HEK293 (cell line): Measurements from ENCODE around the gene CASKIN2.

Experiments
- BCL11B ChIP-seq: fragments of 450-650 bp; formaldehyde crosslinking; IDR thresholded peaks from 2 replicates; pipeline ENCODE4 v1.5.1; 2016; ENCODE audit warnings: low read depth, missing biosample characterization, missing genetic modification characterization
- SETDB1 ChIP-seq: IDR thresholded peaks from one replicate; pipeline ENCODE4 v1.6.1; 2017; ENCODE audit warnings: mild to moderate bottlenecking, low read length, moderate library complexity, mixed read lengths; ENCODE audit not compliant: insufficient read length
- SP7 ChIP-seq: fragments of 450-650 bp; formaldehyde crosslinking; IDR thresholded peaks from 2 replicates; pipeline ENCODE4 v1.5.1; 2016; ENCODE audit warnings: missing biosample characterization, missing genetic modification characterization
- TCF7L2 ChIP-seq: IDR thresholded peaks from 2 replicates; pipeline ENCODE4 v1.6.1; 2011; ENCODE audit warnings: low read depth, mild to moderate bottlenecking, inconsistent platforms, low read length, moderate library complexity, borderline replicate concordance
- ZEB2 ChIP-seq: fragments of 450-650 bp; formaldehyde crosslinking; IDR thresholded peaks from 2 replicates; pipeline ENCODE4 v1.5.1; 2016; ENCODE audit warnings: missing biosample characterization, missing genetic modification characterization
- ZNF112 ChIP-seq: fragments of 450-650 bp; formaldehyde crosslinking; IDR thresholded peaks from 2 replicates; pipeline ENCODE4 v1.5.0; 2017; ENCODE audit warnings: missing biosample characterization, missing genetic modification characterization
- ZNF23 ChIP-seq: fragments of 450-650 bp; formaldehyde crosslinking; IDR thresholded peaks from 2 replicates; pipeline ENCODE4 v1.5.1; 2016; ENCODE audit warnings: missing biosample characterization, missing genetic modification characterization, borderline replicate concordance
- ZNF341 ChIP-seq: fragments of 450-650 bp; formaldehyde crosslinking; IDR thresholded peaks from 2 replicates; pipeline ENCODE4; 2016; ENCODE audit warnings: low read depth, missing biosample characterization, missing genetic modification characterization
- ZNF354C ChIP-seq: fragments of 450-650 bp; formaldehyde crosslinking; IDR thresholded peaks from 2 replicates; pipeline ENCODE4 v1.5.1; 2016; ENCODE audit warnings: missing biosample characterization, missing genetic modification characterization, low read depth, borderline replicate concordance
- ZNF501 ChIP-seq: fragments of 450-650 bp; formaldehyde crosslinking; IDR thresholded peaks from 2 replicates; pipeline ENCODE4 v1.5.1; 2016; ENCODE audit warnings: missing biosample characterization, missing genetic modification characterization
- ZNF521 ChIP-seq: fragments of 450-650 bp; formaldehyde crosslinking; IDR thresholded peaks from 2 replicates; pipeline ENCODE4 v1.5.1; 2017; ENCODE audit warnings: missing biosample characterization, mild to moderate bottlenecking, missing genetic modification characterization
- ZNF530 ChIP-seq: fragments of 450-650 bp; formaldehyde crosslinking; IDR thresholded peaks from 2 replicates; pipeline ENCODE4 v1.5.1; 2016; ENCODE audit warnings: low read depth, missing biosample characterization, missing genetic modification characterization
- ZNF548 ChIP-seq: fragments of 450-650 bp; formaldehyde crosslinking; IDR thresholded peaks from 2 replicates; pipeline ENCODE4 v1.5.1; 2016; ENCODE audit warnings: missing biosample characterization, missing genetic modification characterization
- ZNF610 ChIP-seq: fragments of 450-650 bp; formaldehyde crosslinking; IDR thresholded peaks from 2 replicates; pipeline ENCODE4 v1.5.1; 2016; ENCODE audit warnings: missing biosample characterization, missing genetic modification characterization, borderline replicate concordance
- ZNF654 ChIP-seq: fragments of 450-650 bp; formaldehyde crosslinking; IDR thresholded peaks from 2 replicates; pipeline ENCODE4 v1.5.1; 2016; ENCODE audit warnings: low read depth, missing biosample characterization, missing genetic modification characterization
- ZNF791 ChIP-seq: fragments of 450-650 bp; formaldehyde crosslinking; IDR thresholded peaks from 2 replicates; pipeline ENCODE4 v1.5.1; 2016; ENCODE audit warnings: missing biosample characterization, missing genetic modification characterization
- ZSCAN16 ChIP-seq: fragments of 450-650 bp; formaldehyde crosslinking; IDR thresholded peaks from 2 replicates; pipeline ENCODE4 v1.5.1; 2016; ENCODE audit warnings: missing biosample characterization, missing genetic modification characterization
- ZSCAN23 ChIP-seq: fragments of 450-650 bp; formaldehyde crosslinking; IDR thresholded peaks from 2 replicates; pipeline ENCODE4 v1.5.1; 2016; ENCODE audit warnings: missing biosample characterization, missing genetic modification characterization
- ZXDB ChIP-seq: fragments of 450-650 bp; formaldehyde crosslinking; IDR thresholded peaks from 2 replicates; pipeline ENCODE4 v1.5.1; 2016; ENCODE audit warnings: missing biosample characterization, missing genetic modification characterization
- TF ChIP-seq, protein P1 (sequence below): fragments of 450-650 bp; formaldehyde crosslinking; conservative IDR thresholded peaks from 2 replicates; pipeline ENCODE4 v1.5.1; 2016; ENCODE audit warnings: low read depth, missing biosample characterization, missing genetic modification characterization
- TF ChIP-seq, protein P2 (sequence below): fragments of 450-650 bp; formaldehyde crosslinking; IDR thresholded peaks from 2 replicates; pipeline ENCODE4 v1.5.1; 2017; ENCODE audit warnings: missing biosample characterization, missing genetic modification characterization
- TF ChIP-seq, protein P3 (sequence below): fragments of 450-650 bp; formaldehyde crosslinking; IDR thresholded peaks from 2 replicates; pipeline ENCODE4 v1.5.1; 2017; ENCODE audit warnings: missing biosample characterization, mild to moderate bottlenecking, missing genetic modification characterization, moderate library complexity
- TF ChIP-seq, protein P4 (sequence below): fragments of 450-650 bp; formaldehyde crosslinking; IDR thresholded peaks from 2 replicates; pipeline ENCODE4 v1.5.0; 2017; ENCODE audit warnings: missing biosample characterization, missing genetic modification characterization, borderline replicate concordance
- TF ChIP-seq, protein P5 (sequence below): fragments of 450-650 bp; formaldehyde crosslinking; IDR thresholded peaks from 2 replicates; pipeline ENCODE4 v1.5.1; 2016; ENCODE audit warnings: missing biosample characterization, missing genetic modification characterization
- TF ChIP-seq, protein P6 (sequence below): fragments of 450-650 bp; formaldehyde crosslinking; IDR thresholded peaks from 2 replicates; pipeline ENCODE4 v1.5.1; 2017; ENCODE audit warnings: missing biosample characterization, missing genetic modification characterization

The CASKIN2 gene

DNA sequence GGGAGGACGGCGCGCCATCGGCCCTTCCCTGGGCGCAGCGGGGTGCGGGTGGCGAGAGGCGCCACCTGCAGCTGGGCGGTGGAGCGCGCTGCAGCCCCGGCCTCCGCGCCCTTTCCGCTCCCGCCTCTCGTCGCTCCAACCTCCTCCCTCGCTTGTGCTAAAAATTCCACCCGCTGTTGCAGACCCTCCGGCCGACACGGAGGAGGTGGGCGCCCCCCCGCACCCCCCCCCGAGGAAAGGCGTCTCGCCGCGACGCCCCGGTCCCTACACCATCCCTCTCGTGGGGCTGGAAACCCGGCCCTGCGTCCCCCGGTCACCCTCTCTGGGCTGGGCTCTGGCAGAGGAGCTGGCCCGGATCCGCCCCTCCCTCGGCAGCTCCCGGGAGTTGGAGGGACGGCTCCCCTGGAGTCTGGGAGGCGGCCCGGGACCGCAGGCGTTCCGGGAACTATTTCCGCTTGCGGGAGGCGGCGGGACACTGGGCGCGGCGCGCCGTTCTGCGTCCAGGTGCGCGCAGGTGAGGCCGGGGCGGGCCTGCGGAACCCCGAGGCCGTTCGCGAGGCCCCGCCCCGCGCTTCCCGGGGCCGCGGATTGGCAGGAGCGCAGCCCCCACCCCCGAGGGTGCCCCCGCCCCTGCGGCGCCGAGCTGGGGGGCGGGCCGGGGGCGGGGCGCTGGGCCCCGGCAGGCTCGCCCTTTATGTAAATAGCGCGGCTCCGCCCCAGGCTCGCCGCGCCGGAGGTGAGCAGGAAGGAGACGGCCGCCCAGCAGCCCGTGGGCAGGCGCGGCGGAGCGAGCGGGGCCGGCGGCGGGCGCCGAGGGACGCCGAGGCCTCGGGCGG is 9.9 kb upstream of the CASKIN2 start, which contains the start of gene LLGL2 (continued):
- TF ChIP-seq SP7 (tag by site-specific recombination), result peak; percentile 86
- TF ChIP-seq ZSCAN16 (tag by site-specific recombination), result no peak
- no peak for TF ChIP-seq SETDB1
- no peak; the same call in 1 of the 2 replicates for TF ChIP-seq ZNF610
- no peak for TF ChIP-seq ZNF23 (tag by site-specific recombination)
- TF ChIP-seq ZSCAN23 (tag by site-specific recombination), result 0 out of 2 replicates have a peak, but pooled peaks have one; percentile 32
- no peak for TF ChIP-seq ZNF530 (tag by site-specific recombination)
- TF ChIP-seq ZEB2 (tag by site-specific recombination), result peak; percentile 98
- TF ChIP-seq ZNF521, result no peak
- no peak for TF ChIP-seq ZNF112 (tag by site-specific recombination)
- TF ChIP-seq, protein P1, sequence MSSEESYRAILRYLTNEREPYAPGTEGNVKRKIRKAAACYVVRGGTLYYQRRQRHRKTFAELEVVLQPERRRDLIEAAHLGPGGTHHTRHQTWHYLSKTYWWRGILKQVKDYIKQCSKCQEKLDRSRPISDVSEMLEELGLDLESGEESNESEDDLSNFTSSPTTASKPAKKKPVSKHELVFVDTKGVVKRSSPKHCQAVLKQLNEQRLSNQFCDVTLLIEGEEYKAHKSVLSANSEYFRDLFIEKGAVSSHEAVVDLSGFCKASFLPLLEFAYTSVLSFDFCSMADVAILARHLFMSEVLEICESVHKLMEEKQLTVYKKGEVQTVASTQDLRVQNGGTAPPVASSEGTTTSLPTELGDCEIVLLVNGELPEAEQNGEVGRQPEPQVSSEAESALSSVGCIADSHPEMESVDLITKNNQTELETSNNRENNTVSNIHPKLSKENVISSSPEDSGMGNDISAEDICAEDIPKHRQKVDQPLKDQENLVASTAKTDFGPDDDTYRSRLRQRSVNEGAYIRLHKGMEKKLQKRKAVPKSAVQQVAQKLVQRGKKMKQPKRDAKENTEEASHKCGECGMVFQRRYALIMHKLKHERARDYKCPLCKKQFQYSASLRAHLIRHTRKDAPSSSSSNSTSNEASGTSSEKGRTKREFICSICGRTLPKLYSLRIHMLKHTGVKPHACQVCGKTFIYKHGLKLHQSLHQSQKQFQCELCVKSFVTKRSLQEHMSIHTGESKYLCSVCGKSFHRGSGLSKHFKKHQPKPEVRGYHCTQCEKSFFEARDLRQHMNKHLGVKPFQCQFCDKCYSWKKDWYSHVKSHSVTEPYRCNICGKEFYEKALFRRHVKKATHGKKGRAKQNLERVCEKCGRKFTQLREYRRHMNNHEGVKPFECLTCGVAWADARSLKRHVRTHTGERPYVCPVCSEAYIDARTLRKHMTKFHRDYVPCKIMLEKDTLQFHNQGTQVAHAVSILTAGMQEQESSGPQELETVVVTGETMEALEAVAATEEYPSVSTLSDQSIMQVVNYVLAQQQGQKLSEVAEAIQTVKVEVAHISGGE, result peak; percentile 53
- TF ChIP-seq BCL11B (tag by site-specific recombination), result no peak
- no peak for TF ChIP-seq ZNF654 (tag by site-specific recombination)
- TF ChIP-seq, protein P2, sequence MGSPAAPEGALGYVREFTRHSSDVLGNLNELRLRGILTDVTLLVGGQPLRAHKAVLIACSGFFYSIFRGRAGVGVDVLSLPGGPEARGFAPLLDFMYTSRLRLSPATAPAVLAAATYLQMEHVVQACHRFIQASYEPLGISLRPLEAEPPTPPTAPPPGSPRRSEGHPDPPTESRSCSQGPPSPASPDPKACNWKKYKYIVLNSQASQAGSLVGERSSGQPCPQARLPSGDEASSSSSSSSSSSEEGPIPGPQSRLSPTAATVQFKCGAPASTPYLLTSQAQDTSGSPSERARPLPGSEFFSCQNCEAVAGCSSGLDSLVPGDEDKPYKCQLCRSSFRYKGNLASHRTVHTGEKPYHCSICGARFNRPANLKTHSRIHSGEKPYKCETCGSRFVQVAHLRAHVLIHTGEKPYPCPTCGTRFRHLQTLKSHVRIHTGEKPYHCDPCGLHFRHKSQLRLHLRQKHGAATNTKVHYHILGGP (tag by site-specific recombination), result no peak
- TF ChIP-seq, protein P3, sequence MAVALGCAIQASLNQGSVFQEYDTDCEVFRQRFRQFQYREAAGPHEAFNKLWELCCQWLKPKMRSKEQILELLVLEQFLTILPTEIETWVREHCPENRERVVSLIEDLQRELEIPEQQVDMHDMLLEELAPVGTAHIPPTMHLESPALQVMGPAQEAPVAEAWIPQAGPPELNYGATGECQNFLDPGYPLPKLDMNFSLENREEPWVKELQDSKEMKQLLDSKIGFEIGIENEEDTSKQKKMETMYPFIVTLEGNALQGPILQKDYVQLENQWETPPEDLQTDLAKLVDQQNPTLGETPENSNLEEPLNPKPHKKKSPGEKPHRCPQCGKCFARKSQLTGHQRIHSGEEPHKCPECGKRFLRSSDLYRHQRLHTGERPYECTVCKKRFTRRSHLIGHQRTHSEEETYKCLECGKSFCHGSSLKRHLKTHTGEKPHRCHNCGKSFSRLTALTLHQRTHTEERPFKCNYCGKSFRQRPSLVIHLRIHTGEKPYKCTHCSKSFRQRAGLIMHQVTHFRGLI (tag by site-specific recombination), result peak; percentile 72; the same call in 1 of the 2 replicates
- TF ChIP-seq ZNF548 (tag by site-specific recombination), result no peak
- TF ChIP-seq ZNF354C (tag by site-specific recombination), result no peak
- TF ChIP-seq ZNF501, result peak; percentile 57
- TF ChIP-seq TCF7L2, result no peak
- TF ChIP-seq ZNF341 (tag by site-specific recombination), result peak; percentile 87
- TF ChIP-seq ZXDB (tag by site-specific recombination), result 0 out of 2 replicates have a peak, but pooled peaks have one; percentile 32
- TF ChIP-seq, protein P4, sequence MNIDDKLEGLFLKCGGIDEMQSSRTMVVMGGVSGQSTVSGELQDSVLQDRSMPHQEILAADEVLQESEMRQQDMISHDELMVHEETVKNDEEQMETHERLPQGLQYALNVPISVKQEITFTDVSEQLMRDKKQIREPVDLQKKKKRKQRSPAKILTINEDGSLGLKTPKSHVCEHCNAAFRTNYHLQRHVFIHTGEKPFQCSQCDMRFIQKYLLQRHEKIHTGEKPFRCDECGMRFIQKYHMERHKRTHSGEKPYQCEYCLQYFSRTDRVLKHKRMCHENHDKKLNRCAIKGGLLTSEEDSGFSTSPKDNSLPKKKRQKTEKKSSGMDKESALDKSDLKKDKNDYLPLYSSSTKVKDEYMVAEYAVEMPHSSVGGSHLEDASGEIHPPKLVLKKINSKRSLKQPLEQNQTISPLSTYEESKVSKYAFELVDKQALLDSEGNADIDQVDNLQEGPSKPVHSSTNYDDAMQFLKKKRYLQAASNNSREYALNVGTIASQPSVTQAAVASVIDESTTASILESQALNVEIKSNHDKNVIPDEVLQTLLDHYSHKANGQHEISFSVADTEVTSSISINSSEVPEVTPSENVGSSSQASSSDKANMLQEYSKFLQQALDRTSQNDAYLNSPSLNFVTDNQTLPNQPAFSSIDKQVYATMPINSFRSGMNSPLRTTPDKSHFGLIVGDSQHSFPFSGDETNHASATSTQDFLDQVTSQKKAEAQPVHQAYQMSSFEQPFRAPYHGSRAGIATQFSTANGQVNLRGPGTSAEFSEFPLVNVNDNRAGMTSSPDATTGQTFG (tag by site-specific recombination), result no peak
- TF ChIP-seq, protein P5, sequence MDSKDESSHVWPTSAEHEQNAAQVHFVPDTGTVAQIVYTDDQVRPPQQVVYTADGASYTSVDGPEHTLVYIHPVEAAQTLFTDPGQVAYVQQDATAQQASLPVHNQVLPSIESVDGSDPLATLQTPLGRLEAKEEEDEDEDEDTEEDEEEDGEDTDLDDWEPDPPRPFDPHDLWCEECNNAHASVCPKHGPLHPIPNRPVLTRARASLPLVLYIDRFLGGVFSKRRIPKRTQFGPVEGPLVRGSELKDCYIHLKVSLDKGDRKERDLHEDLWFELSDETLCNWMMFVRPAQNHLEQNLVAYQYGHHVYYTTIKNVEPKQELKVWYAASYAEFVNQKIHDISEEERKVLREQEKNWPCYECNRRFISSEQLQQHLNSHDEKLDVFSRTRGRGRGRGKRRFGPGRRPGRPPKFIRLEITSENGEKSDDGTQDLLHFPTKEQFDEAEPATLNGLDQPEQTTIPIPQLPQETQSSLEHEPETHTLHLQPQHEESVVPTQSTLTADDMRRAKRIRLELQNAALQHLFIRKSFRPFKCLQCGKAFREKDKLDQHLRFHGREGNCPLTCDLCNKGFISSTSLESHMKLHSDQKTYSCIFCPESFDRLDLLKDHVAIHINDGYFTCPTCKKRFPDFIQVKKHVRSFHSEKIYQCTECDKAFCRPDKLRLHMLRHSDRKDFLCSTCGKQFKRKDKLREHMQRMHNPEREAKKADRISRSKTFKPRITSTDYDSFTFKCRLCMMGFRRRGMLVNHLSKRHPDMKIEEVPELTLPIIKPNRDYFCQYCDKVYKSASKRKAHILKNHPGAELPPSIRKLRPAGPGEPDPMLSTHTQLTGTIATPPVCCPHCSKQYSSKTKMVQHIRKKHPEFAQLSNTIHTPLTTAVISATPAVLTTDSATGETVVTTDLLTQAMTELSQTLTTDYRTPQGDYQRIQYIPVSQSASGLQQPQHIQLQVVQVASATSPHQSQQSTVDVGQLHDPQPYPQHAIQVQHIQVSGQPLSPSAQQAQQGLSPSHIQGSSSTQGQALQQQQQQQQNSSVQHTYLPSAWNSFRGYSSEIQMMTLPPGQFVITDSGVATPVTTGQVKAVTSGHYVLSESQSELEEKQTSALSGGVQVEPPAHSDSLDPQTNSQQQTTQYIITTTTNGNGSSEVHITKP, result peak; percentile 79
- TF ChIP-seq, protein P6, sequence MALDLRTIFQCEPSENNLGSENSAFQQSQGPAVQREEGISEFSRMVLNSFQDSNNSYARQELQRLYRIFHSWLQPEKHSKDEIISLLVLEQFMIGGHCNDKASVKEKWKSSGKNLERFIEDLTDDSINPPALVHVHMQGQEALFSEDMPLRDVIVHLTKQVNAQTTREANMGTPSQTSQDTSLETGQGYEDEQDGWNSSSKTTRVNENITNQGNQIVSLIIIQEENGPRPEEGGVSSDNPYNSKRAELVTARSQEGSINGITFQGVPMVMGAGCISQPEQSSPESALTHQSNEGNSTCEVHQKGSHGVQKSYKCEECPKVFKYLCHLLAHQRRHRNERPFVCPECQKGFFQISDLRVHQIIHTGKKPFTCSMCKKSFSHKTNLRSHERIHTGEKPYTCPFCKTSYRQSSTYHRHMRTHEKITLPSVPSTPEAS (tag by site-specific recombination), result no peak
- TF ChIP-seq ZNF791 (tag by site-specific recombination), result no peak
